ENCODE data around the gene MYO1D. TPM values are rescaled to one million over a fixed set of nuclear protein-coding genes. Genes with fewer than 3 reads are reported as not detected.

MYO1D gene
- total and polyA plus RNA-seq, 8 donors = 11.6 to 727 (median 73.4) TPM

DNA sequence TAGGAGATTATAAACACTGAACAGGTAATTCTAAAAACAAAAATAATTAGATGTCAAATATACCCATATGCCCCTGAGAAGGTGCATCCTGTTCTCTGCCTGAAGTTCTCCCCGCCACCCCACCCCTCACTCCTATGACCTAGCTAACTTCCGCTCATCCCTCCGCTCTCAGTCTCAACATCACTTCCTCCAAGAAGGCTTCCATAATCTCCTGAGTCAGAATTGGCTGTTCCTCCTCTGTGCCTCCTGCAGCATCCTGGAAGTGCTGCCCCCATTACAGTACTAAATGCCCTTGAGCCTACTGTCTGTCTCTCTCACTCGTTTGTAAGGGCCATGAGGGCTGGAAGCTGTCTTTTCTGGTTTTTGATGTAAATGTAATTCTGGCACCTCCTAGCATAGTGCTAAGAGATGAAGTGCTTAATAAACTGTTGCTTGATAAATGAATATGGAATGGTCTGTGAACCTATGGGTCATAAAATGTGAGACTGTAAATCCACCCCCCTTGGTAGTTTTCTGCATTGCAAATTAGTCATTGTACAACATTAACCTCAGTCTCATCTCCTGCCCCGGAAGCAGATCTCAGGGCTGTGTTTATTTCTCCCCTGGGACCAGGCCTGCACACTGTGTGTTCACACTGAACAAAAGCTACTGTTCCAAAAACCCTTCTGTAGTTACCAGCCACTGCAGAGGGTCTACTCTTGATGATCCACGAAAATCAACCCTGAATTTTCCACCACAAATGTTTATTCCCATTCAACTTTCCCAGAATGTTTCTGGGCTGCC lies 3.9 kb upstream of the MYO1D start:
- Histone ChIP-seq H3K27ac (no peak overlapping the region), H3K9me3 (no peaks in the 10 kb centered on the region), H3K4me1 (peaks cover 0 to 20% (median 17%) of the 10 kb centered on the region in 4 donors), H3K4me3 (no peak overlapping the region), H3K27me3 (no peaks in the 10 kb centered on the region), H3K36me3 (no peaks in the 10 kb centered on the region)
- no peak for DNase-seq
- intact Hi-C loops (cut with DNase I; ENCODE audit: low total_unique reads) = no loop called here
- WGBS, 5 donors = 82 to 91% (median 88%) methylated on average over 6 of the region's 6 CpGs
- TF ChIP-seq POLR2A (IDR thresholded peaks at IDR 0.05) = no peak
- TF ChIP-seq, protein P1, sequence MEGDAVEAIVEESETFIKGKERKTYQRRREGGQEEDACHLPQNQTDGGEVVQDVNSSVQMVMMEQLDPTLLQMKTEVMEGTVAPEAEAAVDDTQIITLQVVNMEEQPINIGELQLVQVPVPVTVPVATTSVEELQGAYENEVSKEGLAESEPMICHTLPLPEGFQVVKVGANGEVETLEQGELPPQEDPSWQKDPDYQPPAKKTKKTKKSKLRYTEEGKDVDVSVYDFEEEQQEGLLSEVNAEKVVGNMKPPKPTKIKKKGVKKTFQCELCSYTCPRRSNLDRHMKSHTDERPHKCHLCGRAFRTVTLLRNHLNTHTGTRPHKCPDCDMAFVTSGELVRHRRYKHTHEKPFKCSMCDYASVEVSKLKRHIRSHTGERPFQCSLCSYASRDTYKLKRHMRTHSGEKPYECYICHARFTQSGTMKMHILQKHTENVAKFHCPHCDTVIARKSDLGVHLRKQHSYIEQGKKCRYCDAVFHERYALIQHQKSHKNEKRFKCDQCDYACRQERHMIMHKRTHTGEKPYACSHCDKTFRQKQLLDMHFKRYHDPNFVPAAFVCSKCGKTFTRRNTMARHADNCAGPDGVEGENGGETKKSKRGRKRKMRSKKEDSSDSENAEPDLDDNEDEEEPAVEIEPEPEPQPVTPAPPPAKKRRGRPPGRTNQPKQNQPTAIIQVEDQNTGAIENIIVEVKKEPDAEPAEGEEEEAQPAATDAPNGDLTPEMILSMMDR (IDR thresholded peaks at IDR 0.05) = no peak
- no peak for TF ChIP-seq EP300 (IDR thresholded peaks at IDR 0.05)
- TF ChIP-seq POLR2AphosphoS5 (IDR thresholded peaks at IDR 0.05) = no peak

- Histone ChIP-seq H3K4me3 (no peak overlapping the region), H3K36me3 (no peaks in the 10 kb centered on the region), H3K4me1 (peaks cover 0 to 36% (median 25%) of the 10 kb centered on the region in 4 donors), H3K27ac (no peak overlapping the region), H3K9me3 (no peaks in the 10 kb centered on the region), H3K27me3 (no peaks in the 10 kb centered on the region)
- no peak for TF ChIP-seq POLR2A (IDR thresholded peaks at IDR 0.05)
- no peak for DNase-seq
- intact Hi-C loops (cut with DNase I; ENCODE audit: low total_unique reads) = loop anchor here (5.0 kb wide), 1 partner anchor 97 kb away; no protein-coding TSS in a partner anchor
- 68 to 92% (median 90%) methylated on average over 1 of the region's 1 CpG for WGBS, 5 donors
Measured at GRCh38 chr17:32879134-32879533, 2.2 kb upstream of the MYO1D start.

- WGBS, 5 donors = 66 to 79% (median 74%) methylated on average over 3 of the region's 3 CpGs
- H3K4me1 ChIP-seq = peaks cover 0 to 46% (median 28%) of the 10 kb centered on the region in 4 donors
- no peaks in the 10 kb centered on the region for H3K9me3 ChIP-seq
- H3K27ac ChIP-seq = peak overlapping the region in 2 of 5 donors; percentile 96 to 99
- intact Hi-C loops (cut with DNase I; ENCODE audit: low total_unique reads) = loop anchor here (5.0 kb wide), 1 partner anchor 96 kb away; no protein-coding TSS in a partner anchor
- H3K36me3 ChIP-seq = no peaks in the 10 kb centered on the region
- H3K27me3 ChIP-seq = no peaks in the 10 kb centered on the region
- DNase-seq = peak in 1 of 2 donors; percentile 29
- TF ChIP-seq, protein P1 (IDR thresholded peaks at IDR 0.05) = no peak
- no peak for TF ChIP-seq POLR2AphosphoS5 (IDR thresholded peaks at IDR 0.05)
- H3K4me3 ChIP-seq = no peak overlapping the region
Measured at GRCh38 chr17:32878211-32878610, 1.3 kb upstream of the MYO1D start.

DNA sequence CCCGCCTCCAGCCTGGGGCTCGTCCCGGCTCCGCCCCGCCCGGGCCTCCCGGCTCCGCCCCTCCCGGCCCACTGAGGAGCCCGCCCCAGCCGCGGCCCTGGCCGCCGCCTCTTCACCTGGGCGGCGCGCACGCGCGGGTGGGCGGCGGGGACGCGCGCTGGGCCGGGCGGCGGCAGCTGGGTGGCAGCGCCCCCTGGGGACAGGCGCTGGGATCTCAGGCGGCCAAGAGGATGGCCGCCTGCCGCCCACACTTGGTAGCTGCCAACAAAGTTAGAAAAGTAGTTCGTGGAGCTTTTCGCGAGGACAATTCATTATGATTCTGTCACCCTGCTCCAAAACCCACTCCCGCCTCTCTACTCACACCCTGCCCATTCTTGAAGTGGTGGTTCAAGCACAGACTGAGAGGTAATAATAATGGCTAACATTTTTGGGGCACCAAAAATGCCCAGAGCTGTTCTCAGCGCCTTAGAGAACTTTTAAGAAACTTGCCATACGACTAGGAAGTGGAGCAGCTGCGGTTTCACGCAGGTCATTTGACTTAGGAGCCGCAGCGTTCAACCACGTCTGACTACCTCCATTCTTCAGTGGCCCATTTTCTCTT lies 340 bp upstream of the MYO1D start:
- peak overlapping the region; percentile 91 to 100 (median 99) for H3K27ac ChIP-seq
- peak overlapping the region; percentile 74 to 97 (median 90) for H3K4me3 ChIP-seq
- H3K27me3 ChIP-seq = no peaks in the 10 kb centered on the region
- no peaks in the 10 kb centered on the region for H3K36me3 ChIP-seq
- peak; percentile 96 to 97 for DNase-seq
- TF ChIP-seq POLR2A (IDR thresholded peaks at IDR 0.05) (no peak), EP300 (IDR thresholded peaks at IDR 0.05) (no peak), POLR2AphosphoS5 (IDR thresholded peaks at IDR 0.05) (no peak)
- TF ChIP-seq, protein P1 (IDR thresholded peaks at IDR 0.05) = peak in 5 of 7 experiments; percentile 65 to 96 (median 81)
- WGBS, 5 donors = 0 to 3% (median 0%) methylated on average over 15 to 44 of the region's 44 CpGs
- H3K4me1 ChIP-seq = peaks cover 0 to 49% (median 30%) of the 10 kb centered on the region in 4 donors
- intact Hi-C loops (cut with DNase I; ENCODE audit: low total_unique reads) = loop anchor here (5.0 kb wide), 1 partner anchor 95 kb away; no protein-coding TSS in a partner anchor
- H3K9me3 ChIP-seq = no peaks in the 10 kb centered on the region
